ENCODE data around the gene FAM89B. TPM values are rescaled to one million over a fixed set of nuclear protein-coding genes. Genes with fewer than 3 reads are reported as not detected.

The FAM89B gene
- total RNA-seq, 2 experiments from 2014 or later, result 23.3 to 27.3 TPM

- peaks cover 47% of the 10 kb centered on the region for H3K36me3 Mint-ChIP-seq (ENCODE audit: low read depth)
- intact Hi-C loops (cut with DNase I, micrococcal nuclease), result loop anchor here (1.0 kb wide), 3 partner anchors 14 to 222 kb away; no protein-coding TSS in a partner anchor
- peaks cover 33% of the 10 kb centered on the region for H3K4me1 ChIP-seq (ENCODE audit: insufficient read depth, low read length)
- H3K27ac Mint-ChIP-seq, result peak overlapping the region; percentile 21
- H3K9me3 ChIP-seq (ENCODE audit: control insufficient read depth in 1 of 2, insufficient read depth in 1 of 2, low read length in 2 of 2), result no peaks in the 10 kb centered on the region
- H3K4me3 ChIP-seq (ENCODE audit: low read length), result no peak overlapping the region
- CTCF ChIA-PET, result interaction anchor here (0.8 to 5.6 kb wide), 16 partner anchors 12 to 206 kb away, joined by 3 to 86 read pairs (median 4); partner anchors contain the start of genes EHBP1L1, FAM89B, FRMD8 and KAT5
- peak; percentile 63 to 90 (median 74) for DNase-seq
- no peak overlapping the region for H3K4me3 Mint-ChIP-seq
- POLR2A ChIA-PET, result interaction anchor here (0.6 to 3.3 kb wide), 11 partner anchors 10 to 204 kb away, joined by 3 to 28 read pairs (median 6); partner anchors contain the start of genes EHBP1L1, FAM89B, MALAT1 and PCNX3
- ATAC-seq (ENCODE audit: poor library complexity), result peak; percentile 99
- H3K27me3 ChIP-seq (ENCODE audit: control insufficient read depth in 1 of 2, insufficient read depth in 2 of 2, low read length in 2 of 2), result no peaks in the 10 kb centered on the region
- H3K36me3 ChIP-seq (ENCODE audit: insufficient read depth, low read length), result peaks cover 54% of the 10 kb centered on the region
- no peaks in the 10 kb centered on the region for H3K27me3 Mint-ChIP-seq
- H3K4me1 Mint-ChIP-seq (ENCODE audit: low read depth), result peaks cover 17% of the 10 kb centered on the region
- H3K9me3 Mint-ChIP-seq, result no peaks in the 10 kb centered on the region
- TF ChIP-seq, protein P1, sequence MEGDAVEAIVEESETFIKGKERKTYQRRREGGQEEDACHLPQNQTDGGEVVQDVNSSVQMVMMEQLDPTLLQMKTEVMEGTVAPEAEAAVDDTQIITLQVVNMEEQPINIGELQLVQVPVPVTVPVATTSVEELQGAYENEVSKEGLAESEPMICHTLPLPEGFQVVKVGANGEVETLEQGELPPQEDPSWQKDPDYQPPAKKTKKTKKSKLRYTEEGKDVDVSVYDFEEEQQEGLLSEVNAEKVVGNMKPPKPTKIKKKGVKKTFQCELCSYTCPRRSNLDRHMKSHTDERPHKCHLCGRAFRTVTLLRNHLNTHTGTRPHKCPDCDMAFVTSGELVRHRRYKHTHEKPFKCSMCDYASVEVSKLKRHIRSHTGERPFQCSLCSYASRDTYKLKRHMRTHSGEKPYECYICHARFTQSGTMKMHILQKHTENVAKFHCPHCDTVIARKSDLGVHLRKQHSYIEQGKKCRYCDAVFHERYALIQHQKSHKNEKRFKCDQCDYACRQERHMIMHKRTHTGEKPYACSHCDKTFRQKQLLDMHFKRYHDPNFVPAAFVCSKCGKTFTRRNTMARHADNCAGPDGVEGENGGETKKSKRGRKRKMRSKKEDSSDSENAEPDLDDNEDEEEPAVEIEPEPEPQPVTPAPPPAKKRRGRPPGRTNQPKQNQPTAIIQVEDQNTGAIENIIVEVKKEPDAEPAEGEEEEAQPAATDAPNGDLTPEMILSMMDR (IDR thresholded peaks at IDR 0.05), result peak; percentile 70
- H3K27ac ChIP-seq (ENCODE audit: low read depth in 1 of 2, low read length in 2 of 2), result peak overlapping the region; percentile 1 to 60
Observed at GRCh38 chr11:65588199-65589054, 16.1 kb downstream of the FAM89B start.

- no peaks in the 10 kb centered on the region for H3K27me3 Mint-ChIP-seq
- Histone ChIP-seq H3K9me3 (ENCODE audit: control insufficient read depth in 1 of 2, insufficient read depth in 1 of 2, low read length in 2 of 2) (no peaks in the 10 kb centered on the region), H3K27ac (ENCODE audit: low read depth in 1 of 2, low read length in 2 of 2) (no peak overlapping the region), H3K4me1 (ENCODE audit: insufficient read depth, low read length) (peaks cover 38% of the 10 kb centered on the region), H3K27me3 (ENCODE audit: control insufficient read depth in 1 of 2, insufficient read depth in 2 of 2, low read length in 2 of 2) (no peaks in the 10 kb centered on the region), H3K36me3 (ENCODE audit: insufficient read depth, low read length) (peaks cover 47% of the 10 kb centered on the region), H3K4me3 (ENCODE audit: low read length) (no peak overlapping the region)
- no peaks in the 10 kb centered on the region for H3K9me3 Mint-ChIP-seq
- DNase-seq (peak in 3 of 14 experiments; percentile 20 to 72 (median 58)), ATAC-seq (ENCODE audit: poor library complexity) (no peak)
- H3K27ac Mint-ChIP-seq, result no peak overlapping the region
- TF ChIP-seq, protein P1 (IDR thresholded peaks at IDR 0.05), result no peak
- ChIA-PET POLR2A (interaction anchor here (0.6 to 3.3 kb wide), 4 partner anchors 14 to 91 kb away, joined by 3 to 28 read pairs (median 4); partner anchors contain the start of genes EHBP1L1, MALAT1 and SCYL1), CTCF (interaction anchor here (0.8 to 5.6 kb wide), 4 partner anchors 13 to 59 kb away, joined by 3 to 86 read pairs (median 21); partner anchors contain the start of gene EHBP1L1)
- H3K4me3 Mint-ChIP-seq, result no peak overlapping the region
- intact Hi-C loops (cut with DNase I, micrococcal nuclease), result loop anchor here in 1 of 2 experiments (1.0 kb wide), 1 partner anchor 11 kb away; no protein-coding TSS in a partner anchor
- H3K4me1 Mint-ChIP-seq (ENCODE audit: low read depth), result peaks cover 22% of the 10 kb centered on the region
- peaks cover 42% of the 10 kb centered on the region for H3K36me3 Mint-ChIP-seq (ENCODE audit: low read depth)
Observed at GRCh38 chr11:65589444-65590239, 17.3 kb downstream of the FAM89B start.

- H3K27me3 ChIP-seq (ENCODE audit: control insufficient read depth in 1 of 2, insufficient read depth in 2 of 2, low read length in 2 of 2), result no peaks in the 10 kb centered on the region
- peaks cover 47% of the 10 kb centered on the region for H3K36me3 ChIP-seq (ENCODE audit: insufficient read depth, low read length)
- Mint-ChIP-seq H3K9me3 (no peaks in the 10 kb centered on the region), H3K4me3 (no peak overlapping the region), H3K27me3 (no peaks in the 10 kb centered on the region), H3K36me3 (ENCODE audit: low read depth) (peaks cover 42% of the 10 kb centered on the region), H3K4me1 (ENCODE audit: low read depth) (peaks cover 27% of the 10 kb centered on the region), H3K27ac (no peak overlapping the region)
- H3K4me1 ChIP-seq (ENCODE audit: insufficient read depth, low read length), result peaks cover 44% of the 10 kb centered on the region
- ChIA-PET POLR2A (interaction anchor here (0.6 to 3.3 kb wide), 4 partner anchors 14 to 92 kb away, joined by 3 to 28 read pairs (median 4); partner anchors contain the start of genes EHBP1L1, MALAT1 and SCYL1), CTCF (interaction anchor here (0.8 to 5.6 kb wide), 3 partner anchors 14 to 60 kb away, joined by 3 to 86 read pairs (median 31); partner anchors contain the start of gene EHBP1L1)
- intact Hi-C loops (cut with DNase I, micrococcal nuclease), result loop anchor here in 1 of 2 experiments (1.0 kb wide), 1 partner anchor 12 kb away; no protein-coding TSS in a partner anchor
- no peak overlapping the region for H3K27ac ChIP-seq (ENCODE audit: low read depth in 1 of 2, low read length in 2 of 2)
- H3K4me3 ChIP-seq (ENCODE audit: low read length), result no peak overlapping the region
- TF ChIP-seq, protein P1 (IDR thresholded peaks at IDR 0.05), result no peak
- peak in 1 of 14 experiments; percentile 22 for DNase-seq
- H3K9me3 ChIP-seq (ENCODE audit: control insufficient read depth in 1 of 2, insufficient read depth in 1 of 2, low read length in 2 of 2), result no peaks in the 10 kb centered on the region
- ATAC-seq (ENCODE audit: poor library complexity), result no peak
Observed at GRCh38 chr11:65590240-65590738, 18.0 kb downstream of the FAM89B start.

All from CD4-positive, alpha-beta T cell (primary cell).